Measurements from ENCODE around the gene GHR.

GHR gene

GRCh38 chr5:42403236-42403635 is 20.0 kb upstream of the GHR start:
- Histone ChIP-seq H3K9me3 (ENCODE audit: control insufficient read depth, insufficient read depth, low read depth, low read length) (no peaks in the 10 kb centered on the region), H3K4me3 (ENCODE audit: low read depth, low read length) (no peak overlapping the region), H3K4me1 (ENCODE audit: control insufficient read depth, insufficient read depth, low read length) (no peaks in the 10 kb centered on the region), H3K27ac (ENCODE audit: extremely low read depth, low read depth, low read length) (no peak overlapping the region), H3K36me3 (ENCODE audit: control insufficient read depth in 2 of 2, insufficient read depth in 1 of 2, low read length in 2 of 2) (no peaks in the 10 kb centered on the region)
- TF ChIP-seq ZNF488 (tag by site-specific recombination; IDR thresholded peaks at IDR 0.05) (no peak), ZNF426 (tag by site-specific recombination; IDR thresholded peaks at IDR 0.05) (no peak)
- ChIA-PET CTCF (interaction anchor here (0.6 kb wide), 2 partner anchors 114 to 371 kb away, joined by 3 read pairs; no protein-coding TSS in a partner anchor), POLR2A (no interaction called here)

GRCh38 chr5:42404366-42404765 is 18.9 kb upstream of the GHR start:
- Histone ChIP-seq H3K4me3 (ENCODE audit: low read depth, low read length) (no peak overlapping the region), H3K27ac (ENCODE audit: extremely low read depth, low read depth, low read length) (no peak overlapping the region), H3K36me3 (ENCODE audit: control insufficient read depth in 2 of 2, insufficient read depth in 1 of 2, low read length in 2 of 2) (no peaks in the 10 kb centered on the region), H3K9me3 (ENCODE audit: control insufficient read depth, insufficient read depth, low read depth, low read length) (no peaks in the 10 kb centered on the region), H3K4me1 (ENCODE audit: control insufficient read depth, insufficient read depth, low read length) (no peaks in the 10 kb centered on the region)
- ChIA-PET CTCF (interaction anchor here (0.9 to 1.1 kb wide), 2 partner anchors 16 to 18 kb away, joined by 3 to 4 read pairs; partner anchors contain the start of gene GHR), POLR2A (no interaction called here)
- TF ChIP-seq TRIM28 (IDR thresholded peaks at IDR 0.05; ENCODE audit: borderline replicate concordance, low read length): no peak
- TF ChIP-seq ZNF549 (tag by site-specific recombination; IDR thresholded peaks at IDR 0.05): no peak
- TF ChIP-seq ZSCAN4 (tag by site-specific recombination; IDR thresholded peaks at IDR 0.05): no peak
- TF ChIP-seq ZBTB11 (tag by site-specific recombination; conservative IDR thresholded peaks at IDR 0.05; ENCODE audit: low read depth): no peak
- TF ChIP-seq OSR2 (tag by site-specific recombination; IDR thresholded peaks at IDR 0.05): no peak
- TF ChIP-seq ZNF416 (tag by site-specific recombination; IDR thresholded peaks at IDR 0.05): no peak
- no peak for TF ChIP-seq ZNF558 (tag by site-specific recombination; IDR thresholded peaks at IDR 0.05)
- no peak for TF ChIP-seq KLF9 (tag by site-specific recombination; IDR thresholded peaks at IDR 0.05; ENCODE audit: low read depth)
- TF ChIP-seq SP7 (tag by site-specific recombination; IDR thresholded peaks at IDR 0.05): no peak
- no peak for TF ChIP-seq ZNF24 (tag by site-specific recombination; IDR thresholded peaks at IDR 0.05)
- TF ChIP-seq ZFP69B (tag by site-specific recombination; IDR thresholded peaks at IDR 0.05): no peak
- no peak for TF ChIP-seq ZBTB49 (tag by site-specific recombination; IDR thresholded peaks at IDR 0.05; ENCODE audit: low read depth)
- no peak for TF ChIP-seq ZNF658 (tag by site-specific recombination; IDR thresholded peaks at IDR 0.05)
